Neural progenitor cell (in vitro differentiated cells): ENCODE results near the gene VEGFA. TPM values are rescaled to one million over a fixed set of nuclear protein-coding genes. Genes with fewer than 3 reads are reported as not detected.

ENCODE experiments used
- DNase-seq: peaks from one replicate; pipeline ENCODE4 v3.0.0-alpha.2; 2016; ENCODE audit warnings: low spot score
- H2AFZ ChIP-seq: fragments of 200-600 bp; sonication (generic); replicated peaks from 2 replicates; pipeline ENCODE4 v1.6.1; 2016; ENCODE audit warnings: antibody characterized with exemption
- H3F3A ChIP-seq: fragments of 200-600 bp; sonication (generic); 2 replicates; pipeline ENCODE4 v1.6.1; 2016; ENCODE audit warnings: antibody characterized with exemption, low read depth
- H3K27ac ChIP-seq: fragments of 200-600 bp; sonication (generic); 2 replicates; pipeline ENCODE4 v1.5.1; 2016; ENCODE audit warnings: mild to moderate bottlenecking
- H3K27me3 ChIP-seq: fragments of 200-600 bp; sonication (generic); 2 replicates; pipeline ENCODE4 v1.6.1; 2016; ENCODE audit warnings: mild to moderate bottlenecking, moderate library complexity
- H3K36me3 ChIP-seq: fragments of 200-600 bp; sonication (generic); 2 replicates; pipeline ENCODE4 v1.5.1; 2016
- H3K4me1 ChIP-seq: fragments of 200-600 bp; sonication (generic); 2 replicates; pipeline ENCODE4 v1.6.1; 2016; ENCODE audit warnings: mixed run types
- H3K4me2 ChIP-seq: fragments of 200-600 bp; sonication (generic); 2 replicates; pipeline ENCODE4 v1.6.1; 2016
- H3K4me3 ChIP-seq: fragments of 200-600 bp; sonication (generic); 2 replicates; pipeline ENCODE4 v1.5.1; 2016
- H3K79me2 ChIP-seq: fragments of 200-600 bp; sonication (generic); 2 replicates; pipeline ENCODE4 v1.6.1; 2016; ENCODE audit warnings: low read depth
- H3K9ac ChIP-seq: fragments of 200-600 bp; sonication (generic); 2 replicates; pipeline ENCODE4 v1.6.1; 2016
- H3K9me3 ChIP-seq: fragments of 200-600 bp; sonication (generic); 2 replicates; pipeline ENCODE4 v1.5.1; 2016; ENCODE audit warnings: low read depth
- H4K20me1 ChIP-seq: fragments of 200-600 bp; sonication (generic); 2 replicates; pipeline ENCODE4 v1.6.1; 2016; ENCODE audit warnings: low read depth
- H3K27ac Mint-ChIP-seq: 3 replicates; pipeline ENCODE4 v1.8.0; 2021; ENCODE audit warnings: mixed read lengths
- H3K27me3 Mint-ChIP-seq: 2 replicates; pipeline ENCODE4 v1.8.0; 2022; ENCODE audit warnings: low read depth, mild to moderate bottlenecking, inconsistent platforms, moderate library complexity, mixed read lengths; ENCODE audit not compliant: insufficient read depth
- H3K36me3 Mint-ChIP-seq: 3 replicates; pipeline ENCODE4 v1.8.0; 2021; ENCODE audit warnings: mixed read lengths
- H3K4me1 Mint-ChIP-seq: 3 replicates; pipeline ENCODE4 v1.8.0; 2021; ENCODE audit warnings: mixed read lengths
- H3K4me3 Mint-ChIP-seq: 3 replicates; pipeline ENCODE4 v1.8.0; 2021; ENCODE audit warnings: mild to moderate bottlenecking, moderate library complexity, mixed read lengths
- H3K9me3 Mint-ChIP-seq: 3 replicates; pipeline ENCODE4 v1.8.0; 2020; ENCODE audit warnings: mixed read lengths
- CTCF ChIP-seq: fragments of 200-600 bp; sonication (generic); IDR thresholded peaks from 2 replicates; pipeline ENCODE4 v1.5.1; 2017; ENCODE audit warnings: antibody characterized with exemption, mild to moderate bottlenecking
- EZH2 ChIP-seq: fragments of 200-600 bp; sonication (generic); IDR thresholded peaks from 2 replicates; pipeline ENCODE4 v1.6.1; 2017; ENCODE audit warnings: antibody characterized with exemption, mild to moderate bottlenecking, moderate library complexity
- EZH2phosphoT487 ChIP-seq: fragments of 200-600 bp; sonication (generic); IDR thresholded peaks from 2 replicates; pipeline ENCODE4 v1.6.1; 2017; ENCODE audit warnings: antibody characterized with exemption
- total RNA-seq: library from RNA; depleted of rRNA; stranded (reverse); fragments of >200 nt; gene quantifications from 2 replicates; pipeline ENCODE4 v1.2.3, GENCODE V29; 2015; ENCODE audit warnings: low replicate concordance

Gene VEGFA
- total RNA-seq, 1 donor from 2014 or later, result 49.6 TPM

DNA sequence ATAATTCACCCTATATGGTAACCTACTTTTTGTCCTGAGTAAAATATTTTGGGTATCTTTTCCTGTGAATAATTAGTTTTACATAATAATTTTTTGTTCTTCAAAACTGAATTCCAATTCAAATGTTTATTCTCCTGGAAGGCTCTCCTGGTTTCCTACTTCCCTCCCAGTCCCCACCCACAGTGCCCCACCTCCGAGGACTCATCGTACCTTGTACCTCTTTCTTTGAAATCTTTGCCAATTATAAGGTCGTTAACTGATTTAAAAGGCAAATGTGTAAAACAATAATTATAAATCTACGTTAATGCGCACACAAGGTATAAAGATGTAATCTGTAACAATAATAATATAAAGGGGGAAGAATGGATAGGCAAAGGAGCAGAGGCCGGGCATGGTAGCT, 40.5 kb upstream of the VEGFA start:
- no peak overlapping the region for H3K27ac Mint-ChIP-seq

DNA sequence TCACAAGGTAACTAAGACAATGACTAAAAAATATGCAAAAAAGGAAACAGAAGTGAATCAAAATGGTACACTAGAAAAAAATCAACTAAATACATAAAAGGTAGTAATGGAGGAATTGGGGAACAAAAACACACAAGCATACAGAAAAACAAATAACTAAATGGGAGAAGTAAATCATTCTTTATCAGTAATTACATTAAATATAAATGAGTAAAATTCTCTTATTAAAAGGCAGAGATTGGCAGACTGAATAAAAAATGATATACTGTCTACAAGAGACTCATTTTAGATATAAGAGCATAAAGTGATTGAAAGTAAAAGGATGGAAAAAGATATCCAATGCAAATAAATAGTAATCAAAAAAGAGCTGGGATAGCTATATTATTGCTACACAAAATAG, 39.4 kb upstream of the VEGFA start:
- no peaks in the 10 kb centered on the region for H3K27me3 ChIP-seq
- no peaks in the 10 kb centered on the region for H3F3A ChIP-seq
- H2AFZ ChIP-seq, result no peak overlapping the region
- peaks cover 2% of the 10 kb centered on the region for H3K36me3 Mint-ChIP-seq
- H3K27ac Mint-ChIP-seq, result no peak overlapping the region
- peaks cover 7% of the 10 kb centered on the region for H3K9me3 ChIP-seq
- no peak overlapping the region for H3K27ac ChIP-seq
- H3K9ac ChIP-seq, result no peak overlapping the region
- H3K4me3 ChIP-seq, result no peak overlapping the region
- H3K4me2 ChIP-seq, result no peak overlapping the region
- H3K36me3 ChIP-seq, result no peaks in the 10 kb centered on the region
- H3K4me1 Mint-ChIP-seq, result peaks cover 5% of the 10 kb centered on the region
- H3K4me1 ChIP-seq, result peaks cover 6% of the 10 kb centered on the region
- no peaks in the 10 kb centered on the region for H3K79me2 ChIP-seq
- DNase-seq, result no peak
- H3K4me3 Mint-ChIP-seq, result no peak overlapping the region
- no peak for TF ChIP-seq EZH2
- TF ChIP-seq CTCF, result no peak
- TF ChIP-seq EZH2phosphoT487, result no peak
- peaks cover 8% of the 10 kb centered on the region for H3K27me3 Mint-ChIP-seq
- no peaks in the 10 kb centered on the region for H4K20me1 ChIP-seq
- peaks cover 18% of the 10 kb centered on the region for H3K9me3 Mint-ChIP-seq

More for the DNA sequence above, 40.5 kb upstream of the VEGFA start:
- H3K9ac ChIP-seq, result no peak overlapping the region
- no peaks in the 10 kb centered on the region for H4K20me1 ChIP-seq
- peaks cover 5% of the 10 kb centered on the region for H3K4me1 Mint-ChIP-seq
- peaks cover 18% of the 10 kb centered on the region for H3K9me3 Mint-ChIP-seq
- TF ChIP-seq EZH2, result no peak
- TF ChIP-seq EZH2phosphoT487, result no peak
- TF ChIP-seq CTCF, result no peak
- no peak for DNase-seq
- no peak overlapping the region for H3K4me3 ChIP-seq
- no peak overlapping the region for H3K4me3 Mint-ChIP-seq
- H3F3A ChIP-seq, result no peaks in the 10 kb centered on the region
- H3K36me3 Mint-ChIP-seq, result peaks cover 2% of the 10 kb centered on the region
- H3K27me3 ChIP-seq, result no peaks in the 10 kb centered on the region
- no peaks in the 10 kb centered on the region for H3K79me2 ChIP-seq
- no peaks in the 10 kb centered on the region for H3K36me3 ChIP-seq
- H3K4me2 ChIP-seq, result no peak overlapping the region
- no peak overlapping the region for H3K27ac ChIP-seq
- H3K4me1 ChIP-seq, result peaks cover 6% of the 10 kb centered on the region
- peaks cover 8% of the 10 kb centered on the region for H3K27me3 Mint-ChIP-seq
- peaks cover 7% of the 10 kb centered on the region for H3K9me3 ChIP-seq
- no peak overlapping the region for H2AFZ ChIP-seq

- peak overlapping the region; percentile 76 for H2AFZ ChIP-seq
- H3K36me3 Mint-ChIP-seq, result peaks cover 2% of the 10 kb centered on the region
- DNase-seq, result no peak
Measured at GRCh38 chr6:43733471-43734293, 36.3 kb upstream of the VEGFA start.

More at GRCh38 chr6:43733471-43734293, 36.3 kb upstream of the VEGFA start:
- Mint-ChIP-seq H3K27ac (peak overlapping the region; percentile 27), H3K4me3 (no peak overlapping the region), H3K27me3 (peaks cover 13% of the 10 kb centered on the region), H3K9me3 (peaks cover 18% of the 10 kb centered on the region), H3K4me1 (peaks cover 6% of the 10 kb centered on the region)
- Histone ChIP-seq H3K4me1 (peaks cover 9% of the 10 kb centered on the region), H3K79me2 (no peaks in the 10 kb centered on the region), H4K20me1 (no peaks in the 10 kb centered on the region), H3K36me3 (no peaks in the 10 kb centered on the region), H3K9ac (no peak overlapping the region), H3K9me3 (peaks cover 7% of the 10 kb centered on the region), H3K4me3 (no peak overlapping the region), H3F3A (no peaks in the 10 kb centered on the region), H3K27me3 (no peaks in the 10 kb centered on the region), H3K27ac (no peak overlapping the region), H3K4me2 (no peak overlapping the region)
- TF ChIP-seq EZH2 (no peak), CTCF (no peak), EZH2phosphoT487 (no peak)
